GM12878 (cell line): ENCODE results near the gene REEP2. TPM values are rescaled to one million over a fixed set of nuclear protein-coding genes. Genes with fewer than 3 reads are reported as not detected.

Experiments used
- ASH2L ChIP-seq: fragments of 300-600, 200-600 bp; sonication (generic); IDR thresholded peaks from 2 replicates; pipeline ENCODE4 v1.6.1; 2017; ENCODE audit warnings: low read depth, mild to moderate bottlenecking, borderline replicate concordance
- BHLHE40 ChIP-seq, 2 experiments: fragments of 450-650 bp in 1 of 2; IDR thresholded peaks; 2 replicates each; pipeline ENCODE4 v1.6.1; 2011 to 2017; ENCODE audit warnings: low read depth in 2 of 2, borderline replicate concordance in 1 of 2, improper control_type of control experiment in 1 of 2, low read length in 1 of 2, mild to moderate bottlenecking in 1 of 2
- CBFB ChIP-seq: IDR thresholded peaks from 2 replicates; pipeline ENCODE4 v1.6.1; 2016; ENCODE audit warnings: antibody characterized with exemption, low read depth
- E4F1 ChIP-seq: fragments of 450-650 bp; IDR thresholded peaks from 2 replicates; pipeline ENCODE4 v1.6.1; 2018; ENCODE audit warnings: borderline replicate concordance, mild to moderate bottlenecking; ENCODE audit not compliant: partially characterized antibody
- ESRRA ChIP-seq: IDR thresholded peaks from 2 replicates; pipeline ENCODE4 v1.6.1; 2012; ENCODE audit warnings: mild to moderate bottlenecking, low read length, improper control_type of control experiment
- EZH2 ChIP-seq: IDR thresholded peaks from 2 replicates; pipeline ENCODE4 v1.6.1; 2012; ENCODE audit warnings: low read depth, mild to moderate bottlenecking, control low read depth, inconsistent platforms, low read length, borderline replicate concordance; ENCODE audit not compliant: control insufficient read depth
- HDGF ChIP-seq: fragments of 450-650 bp; IDR thresholded peaks from 2 replicates; pipeline ENCODE4 v1.6.1; 2016; ENCODE audit warnings: antibody characterized with exemption
- NFIC ChIP-seq: IDR thresholded peaks from 2 replicates; pipeline ENCODE4 v1.6.1; 2012; ENCODE audit warnings: low read depth, mild to moderate bottlenecking, inconsistent platforms, low read length, moderate library complexity
- SMAD1 ChIP-seq: fragments of 450-650 bp; IDR thresholded peaks from 2 replicates; pipeline ENCODE4 v1.6.1; 2018; ENCODE audit warnings: mild to moderate bottlenecking, low read depth; ENCODE audit not compliant: partially characterized antibody
- SPI1 ChIP-seq: IDR thresholded peaks from 2 replicates; pipeline ENCODE4 v1.6.1; 2011; ENCODE audit warnings: low read depth, mild to moderate bottlenecking, low read length, moderate library complexity, borderline replicate concordance; ENCODE audit not compliant: insufficient read depth
- TCF7 ChIP-seq: IDR thresholded peaks from 2 replicates; pipeline ENCODE4 v1.6.1; 2014; ENCODE audit warnings: antibody characterized with exemption, borderline replicate concordance
- ZBED1 ChIP-seq: IDR thresholded peaks from 2 replicates; pipeline ENCODE4 v1.6.1; 2016; ENCODE audit warnings: borderline replicate concordance
- ZNF622 ChIP-seq: fragments of 450-650 bp; IDR thresholded peaks from 2 replicates; pipeline ENCODE4 v1.6.1; 2017; ENCODE audit warnings: mild to moderate bottlenecking, inconsistent platforms
- polyA plus RNA-seq, 11 experiments: library from polyadenylated mRNA; depleted of rRNA in 4 of 11; unstranded in 6 of 11; stranded (reverse) in 5 of 11; fragments of >200 nt; fragmentation: Nextera tagmentation in 4 of 11; fragmentation: Illumina TruSeq in 1 of 11; extraction: Ambion mirVana in 4 of 11; extraction: Trizol in 1 of 11; gene quantifications; 1 replicate in 1 of 11; 2 replicates in 10 of 11; pipeline versions ENCODE4 v1.2.1 to v1.2.3, GENCODE V29; 2011 to 2016; ENCODE audit warnings: inconsistent platforms in 2 of 11, missing spikeins in 2 of 11, low read depth in 1 of 11
- total RNA-seq, 4 experiments: library from RNA; depleted of rRNA in 3 of 4; stranded (reverse); fragments of >200 nt in 3 of 4; fragmentation: Illumina TruSeq in 1 of 4; extraction: Trizol in 1 of 4; gene quantifications; 2 replicates each; pipeline versions ENCODE4 v1.2.1 to v1.2.3, GENCODE V29; 2013 to 2021
- TF ChIP-seq, protein P1 (sequence below): fragments of 450-650 bp; formaldehyde crosslinking; IDR thresholded peaks from 2 replicates; pipeline ENCODE4 v1.4.0; 2020; ENCODE audit warnings: mild to moderate bottlenecking, moderate library complexity
- TF ChIP-seq, protein P2 (sequence below): fragments of 450-650 bp; IDR thresholded peaks from 2 replicates; pipeline ENCODE4 v1.6.1; 2014; ENCODE audit warnings: mild to moderate bottlenecking
- TF ChIP-seq, protein P3 (sequence below): fragments of 450-650 bp; formaldehyde crosslinking; IDR thresholded peaks from 2 replicates; pipeline ENCODE4 v1.4.0; 2022; ENCODE audit warnings: mild to moderate bottlenecking, moderate library complexity
- TF ChIP-seq, protein P4 (sequence below): fragments of 450-650 bp; IDR thresholded peaks from 2 replicates; pipeline ENCODE4 v1.6.1; 2017; ENCODE audit warnings: mild to moderate bottlenecking

The REEP2 gene
- total and polyA plus RNA-seq, 10 of the 15 experiments (the other 5 are each of a cell fraction or from before 2014, with no cell fraction given): 0.10 to 3.1 (median 2.0) TPM

DNA sequence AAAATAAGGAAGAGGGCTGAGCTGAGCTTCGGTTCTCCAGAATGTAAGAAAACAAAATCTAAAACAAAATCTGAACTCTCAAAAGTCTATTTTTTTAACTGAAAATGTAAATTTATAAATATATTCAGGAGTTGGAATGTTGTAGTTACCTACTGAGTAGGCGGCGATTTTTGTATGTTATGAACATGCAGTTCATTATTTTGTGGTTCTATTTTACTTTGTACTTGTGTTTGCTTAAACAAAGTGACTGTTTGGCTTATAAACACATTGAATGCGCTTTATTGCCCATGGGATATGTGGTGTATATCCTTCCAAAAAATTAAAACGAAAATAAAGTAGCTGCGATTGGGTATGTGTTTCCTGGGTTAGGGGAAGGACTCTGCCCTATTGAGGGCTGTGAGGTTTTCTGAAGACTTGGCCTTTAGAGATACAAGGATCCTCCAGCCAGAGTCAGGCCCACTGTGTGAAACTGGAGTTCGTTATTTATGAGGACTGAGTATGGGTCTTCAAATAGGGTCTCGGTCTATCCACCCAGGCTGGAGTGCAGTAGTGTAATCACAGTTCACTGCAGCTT is 30.2 kb downstream of the REEP2 start (continued):
- TF ChIP-seq, protein P1, sequence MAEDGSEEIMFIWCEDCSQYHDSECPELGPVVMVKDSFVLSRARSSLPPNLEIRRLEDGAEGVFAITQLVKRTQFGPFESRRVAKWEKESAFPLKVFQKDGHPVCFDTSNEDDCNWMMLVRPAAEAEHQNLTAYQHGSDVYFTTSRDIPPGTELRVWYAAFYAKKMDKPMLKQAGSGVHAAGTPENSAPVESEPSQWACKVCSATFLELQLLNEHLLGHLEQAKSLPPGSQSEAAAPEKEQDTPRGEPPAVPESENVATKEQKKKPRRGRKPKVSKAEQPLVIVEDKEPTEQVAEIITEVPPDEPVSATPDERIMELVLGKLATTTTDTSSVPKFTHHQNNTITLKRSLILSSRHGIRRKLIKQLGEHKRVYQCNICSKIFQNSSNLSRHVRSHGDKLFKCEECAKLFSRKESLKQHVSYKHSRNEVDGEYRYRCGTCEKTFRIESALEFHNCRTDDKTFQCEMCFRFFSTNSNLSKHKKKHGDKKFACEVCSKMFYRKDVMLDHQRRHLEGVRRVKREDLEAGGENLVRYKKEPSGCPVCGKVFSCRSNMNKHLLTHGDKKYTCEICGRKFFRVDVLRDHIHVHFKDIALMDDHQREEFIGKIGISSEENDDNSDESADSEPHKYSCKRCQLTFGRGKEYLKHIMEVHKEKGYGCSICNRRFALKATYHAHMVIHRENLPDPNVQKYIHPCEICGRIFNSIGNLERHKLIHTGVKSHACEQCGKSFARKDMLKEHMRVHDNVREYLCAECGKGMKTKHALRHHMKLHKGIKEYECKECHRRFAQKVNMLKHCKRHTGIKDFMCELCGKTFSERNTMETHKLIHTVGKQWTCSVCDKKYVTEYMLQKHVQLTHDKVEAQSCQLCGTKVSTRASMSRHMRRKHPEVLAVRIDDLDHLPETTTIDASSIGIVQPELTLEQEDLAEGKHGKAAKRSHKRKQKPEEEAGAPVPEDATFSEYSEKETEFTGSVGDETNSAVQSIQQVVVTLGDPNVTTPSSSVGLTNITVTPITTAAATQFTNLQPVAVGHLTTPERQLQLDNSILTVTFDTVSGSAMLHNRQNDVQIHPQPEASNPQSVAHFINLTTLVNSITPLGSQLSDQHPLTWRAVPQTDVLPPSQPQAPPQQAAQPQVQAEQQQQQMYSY (CRISPR knock-in tag): no peak
- TF ChIP-seq, protein P2, sequence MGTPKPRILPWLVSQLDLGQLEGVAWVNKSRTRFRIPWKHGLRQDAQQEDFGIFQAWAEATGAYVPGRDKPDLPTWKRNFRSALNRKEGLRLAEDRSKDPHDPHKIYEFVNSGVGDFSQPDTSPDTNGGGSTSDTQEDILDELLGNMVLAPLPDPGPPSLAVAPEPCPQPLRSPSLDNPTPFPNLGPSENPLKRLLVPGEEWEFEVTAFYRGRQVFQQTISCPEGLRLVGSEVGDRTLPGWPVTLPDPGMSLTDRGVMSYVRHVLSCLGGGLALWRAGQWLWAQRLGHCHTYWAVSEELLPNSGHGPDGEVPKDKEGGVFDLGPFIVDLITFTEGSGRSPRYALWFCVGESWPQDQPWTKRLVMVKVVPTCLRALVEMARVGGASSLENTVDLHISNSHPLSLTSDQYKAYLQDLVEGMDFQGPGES: no peak
- no peak for TF ChIP-seq HDGF
- TF ChIP-seq CBFB: no peak
- TF ChIP-seq NFIC: no peak
- no peak for TF ChIP-seq SPI1
- TF ChIP-seq, protein P3, sequence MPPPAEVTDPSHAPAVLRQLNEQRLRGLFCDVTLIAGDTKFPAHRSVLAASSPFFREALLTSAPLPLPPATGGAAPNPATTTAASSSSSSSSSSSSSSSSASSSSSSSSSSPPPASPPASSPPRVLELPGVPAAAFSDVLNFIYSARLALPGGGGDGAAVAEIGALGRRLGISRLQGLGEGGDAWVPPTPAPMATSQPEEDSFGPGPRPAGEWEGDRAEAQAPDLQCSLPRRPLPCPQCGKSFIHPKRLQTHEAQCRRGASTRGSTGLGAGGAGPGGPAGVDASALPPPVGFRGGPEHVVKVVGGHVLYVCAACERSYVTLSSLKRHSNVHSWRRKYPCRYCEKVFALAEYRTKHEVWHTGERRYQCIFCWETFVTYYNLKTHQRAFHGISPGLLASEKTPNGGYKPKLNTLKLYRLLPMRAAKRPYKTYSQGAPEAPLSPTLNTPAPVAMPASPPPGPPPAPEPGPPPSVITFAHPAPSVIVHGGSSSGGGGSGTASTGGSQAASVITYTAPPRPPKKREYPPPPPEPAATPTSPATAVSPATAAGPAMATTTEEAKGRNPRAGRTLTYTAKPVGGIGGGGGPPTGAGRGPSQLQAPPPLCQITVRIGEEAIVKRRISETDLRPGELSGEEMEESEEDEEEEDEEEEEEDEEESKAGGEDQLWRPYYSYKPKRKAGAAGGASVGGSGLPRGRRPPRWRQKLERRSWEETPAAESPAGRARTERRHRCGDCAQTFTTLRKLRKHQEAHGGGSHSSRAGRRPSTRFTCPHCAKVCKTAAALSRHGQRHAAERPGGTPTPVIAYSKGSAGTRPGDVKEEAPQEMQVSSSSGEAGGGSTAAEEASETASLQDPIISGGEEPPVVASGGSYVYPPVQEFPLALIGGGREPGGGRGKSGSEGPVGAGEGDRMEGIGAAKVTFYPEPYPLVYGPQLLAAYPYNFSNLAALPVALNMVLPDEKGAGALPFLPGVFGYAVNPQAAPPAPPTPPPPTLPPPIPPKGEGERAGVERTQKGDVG (CRISPR knock-in tag): no peak
- TF ChIP-seq ZNF622: no peak
- 0 out of 2 replicates have a peak, but pooled peaks have one; percentile 40 for TF ChIP-seq ZBED1
- no peak for TF ChIP-seq TCF7
- TF ChIP-seq EZH2: no peak
- TF ChIP-seq E4F1: no peak
- TF ChIP-seq ESRRA: no peak
- TF ChIP-seq SMAD1: no peak
- TF ChIP-seq BHLHE40 (IDR thresholded peaks at IDR 0.05; ENCODE audit: borderline replicate concordance in 1 of 2, low read depth in 2 of 2, low read length in 1 of 2): no peak
- TF ChIP-seq, protein P4, sequence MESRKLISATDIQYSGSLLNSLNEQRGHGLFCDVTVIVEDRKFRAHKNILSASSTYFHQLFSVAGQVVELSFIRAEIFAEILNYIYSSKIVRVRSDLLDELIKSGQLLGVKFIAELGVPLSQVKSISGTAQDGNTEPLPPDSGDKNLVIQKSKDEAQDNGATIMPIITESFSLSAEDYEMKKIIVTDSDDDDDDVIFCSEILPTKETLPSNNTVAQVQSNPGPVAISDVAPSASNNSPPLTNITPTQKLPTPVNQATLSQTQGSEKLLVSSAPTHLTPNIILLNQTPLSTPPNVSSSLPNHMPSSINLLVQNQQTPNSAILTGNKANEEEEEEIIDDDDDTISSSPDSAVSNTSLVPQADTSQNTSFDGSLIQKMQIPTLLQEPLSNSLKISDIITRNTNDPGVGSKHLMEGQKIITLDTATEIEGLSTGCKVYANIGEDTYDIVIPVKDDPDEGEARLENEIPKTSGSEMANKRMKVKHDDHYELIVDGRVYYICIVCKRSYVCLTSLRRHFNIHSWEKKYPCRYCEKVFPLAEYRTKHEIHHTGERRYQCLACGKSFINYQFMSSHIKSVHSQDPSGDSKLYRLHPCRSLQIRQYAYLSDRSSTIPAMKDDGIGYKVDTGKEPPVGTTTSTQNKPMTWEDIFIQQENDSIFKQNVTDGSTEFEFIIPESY: 0 out of 2 replicates have a peak, but pooled peaks have one; percentile 34
- TF ChIP-seq ASH2L: no peak
- TF ChIP-seq, all 136 proteins: peak for 3
